Progenitor cell of endocrine pancreas (in vitro differentiated cells): ENCODE results near the gene NLRP1. TPM values are rescaled to one million over a fixed set of nuclear protein-coding genes. Genes with fewer than 3 reads are reported as not detected.

Source experiments
- DNase-seq: peaks from one replicate; pipeline ENCODE4 v3.0.0; 2021; ENCODE audit warnings: low spot score; ENCODE audit not compliant: unreplicated experiment
- H3K27ac Mint-ChIP-seq: 2 replicates; pipeline ENCODE4 v1.8.0; 2021; ENCODE audit warnings: mild to moderate bottlenecking, moderate library complexity, mixed read lengths
- H3K27me3 Mint-ChIP-seq: 2 replicates; pipeline ENCODE4 v1.8.0; 2021; ENCODE audit warnings: mixed read lengths
- H3K36me3 Mint-ChIP-seq: 2 replicates; pipeline ENCODE4 v1.8.0; 2022; ENCODE audit warnings: mixed read lengths; ENCODE audit not compliant: insufficient read depth
- H3K4me1 Mint-ChIP-seq: 2 replicates; pipeline ENCODE4 v1.8.0; 2021; ENCODE audit warnings: low read depth, mixed read lengths
- H3K4me3 Mint-ChIP-seq: 2 replicates; pipeline ENCODE4 v1.8.0; 2021; ENCODE audit warnings: low read depth, mild to moderate bottlenecking, moderate library complexity, mixed read lengths
- H3K9me3 Mint-ChIP-seq: 2 replicates; pipeline ENCODE4 v1.8.0; 2021; ENCODE audit warnings: low read depth, mixed read lengths
- CTCF ChIP-seq: fragments of 200-600 bp; sonication (generic); IDR thresholded peaks from one replicate; pipeline ENCODE4 v1.5.0; 2021; ENCODE audit warnings: antibody characterized with exemption, mild to moderate bottlenecking; ENCODE audit not compliant: unreplicated experiment
- total RNA-seq: library from RNA; stranded (reverse); gene quantifications from 2 replicates; pipeline ENCODE4 v1.2.1, GENCODE V29; 2021

The NLRP1 gene
- total RNA-seq, 1 donor from 2014 or later: 25.3 TPM

- Mint-ChIP-seq H3K36me3 (no peaks in the 10 kb centered on the region), H3K27me3 (peaks cover 72% of the 10 kb centered on the region), H3K27ac (no peak overlapping the region), H3K4me1 (no peaks in the 10 kb centered on the region), H3K4me3 (no peak overlapping the region), H3K9me3 (no peaks in the 10 kb centered on the region)
- no peak for TF ChIP-seq CTCF
- DNase-seq: no peak
Measured at GRCh38 chr17:5600041-5600440, 15.7 kb upstream of the NLRP1 start.

GRCh38 chr17:5598457-5598856, 14.1 kb upstream of the NLRP1 start:
- Mint-ChIP-seq H3K4me3 (no peak overlapping the region), H3K27ac (no peak overlapping the region), H3K4me1 (no peaks in the 10 kb centered on the region), H3K36me3 (no peaks in the 10 kb centered on the region), H3K9me3 (no peaks in the 10 kb centered on the region), H3K27me3 (peaks cover 78% of the 10 kb centered on the region)
- no peak for TF ChIP-seq CTCF
- DNase-seq: no peak

GRCh38 chr17:5596421-5596820, 12.1 kb upstream of the NLRP1 start:
- Mint-ChIP-seq H3K4me1 (no peaks in the 10 kb centered on the region), H3K27ac (no peak overlapping the region), H3K27me3 (peaks cover 65% of the 10 kb centered on the region), H3K4me3 (no peak overlapping the region), H3K36me3 (no peaks in the 10 kb centered on the region), H3K9me3 (no peaks in the 10 kb centered on the region)
- DNase-seq: no peak
- TF ChIP-seq CTCF: no peak

GRCh38 chr17:5595831-5596230, 11.5 kb upstream of the NLRP1 start:
- Mint-ChIP-seq H3K27me3 (peaks cover 59% of the 10 kb centered on the region), H3K27ac (no peak overlapping the region), H3K36me3 (no peaks in the 10 kb centered on the region), H3K9me3 (no peaks in the 10 kb centered on the region), H3K4me3 (no peak overlapping the region), H3K4me1 (no peaks in the 10 kb centered on the region)
- DNase-seq: no peak
- TF ChIP-seq CTCF: no peak

- no peaks in the 10 kb centered on the region for H3K36me3 Mint-ChIP-seq
- no peak overlapping the region for H3K27ac Mint-ChIP-seq
- no peak for DNase-seq
- H3K9me3 Mint-ChIP-seq: no peaks in the 10 kb centered on the region
- TF ChIP-seq CTCF: peak; percentile 67
- no peaks in the 10 kb centered on the region for H3K4me1 Mint-ChIP-seq
- H3K4me3 Mint-ChIP-seq: no peak overlapping the region
- peaks cover 37% of the 10 kb centered on the region for H3K27me3 Mint-ChIP-seq
Measured at GRCh38 chr17:5592382-5592781, 8.1 kb upstream of the NLRP1 start.
